OCI-LY7 (cell line): ENCODE results near the gene TMEM131L. TPM values are rescaled to one million over a fixed set of nuclear protein-coding genes. Genes with fewer than 3 reads are reported as not detected.

Experiments
- BruUV-seq: library from RNA; stranded (reverse); fragments of 400-500 nt; replicated peaks from 2 replicates; lab custom pipeline; 2021; lab: Mats Ljungman, UMichigan
- CTCF ChIA-PET: fragments of 300-600 bp; sonication (Branson Sonifier 250); formaldehyde crosslinking; loops from one replicate; lab custom pipeline; 2022; ENCODE audit warnings: antibody characterized with exemption; ENCODE audit not compliant: unreplicated experiment; lab: Charles Lee
- POLR2A ChIA-PET: fragments of 300-600 bp; sonication (Branson Sonifier 250); formaldehyde crosslinking; loops from one replicate; lab custom pipeline; 2022; ENCODE audit warnings: antibody characterized with exemption; lab: Charles Lee
- DNase-seq: peaks from one replicate; pipeline ENCODE4 v3.0.0-alpha.2; 2015; ENCODE audit warnings: low spot score
- H2AFZ ChIP-seq: fragments of 200-600 bp; sonication (generic), shearing (Covaris generic); 2 replicates; pipeline ENCODE4 v1.6.1; 2014; ENCODE audit warnings: mild to moderate bottlenecking, antibody characterized with exemption, low read length, moderate library complexity
- H3K27ac ChIP-seq: fragments of 200-600 bp; sonication (generic); 2 replicates; pipeline ENCODE4 v1.5.1; 2014; ENCODE audit warnings: mixed run types, low read depth, mild to moderate bottlenecking, moderate library complexity, low read length, inconsistent platforms; ENCODE audit not compliant: poor library complexity, severe bottlenecking
- H3K36me3 ChIP-seq: fragments of 200-600 bp; sonication (generic); 2 replicates; pipeline ENCODE4 v1.6.1; 2014; ENCODE audit warnings: mild to moderate bottlenecking, antibody characterized with exemption, low read length, moderate library complexity, mixed read lengths; ENCODE audit not compliant: insufficient read depth
- H3K4me1 ChIP-seq: fragments of 200-600 bp; sonication (generic); 2 replicates; pipeline ENCODE4 v1.5.1; 2014; ENCODE audit warnings: mild to moderate bottlenecking, low read length; ENCODE audit not compliant: insufficient read depth, poor library complexity, severe bottlenecking
- H3K4me2 ChIP-seq: fragments of 200-600 bp; sonication (generic); 2 replicates; pipeline ENCODE4 v1.6.1; 2014; ENCODE audit warnings: mild to moderate bottlenecking, low read length
- H3K4me3 ChIP-seq: fragments of 200-600 bp; sonication (generic); 2 replicates; pipeline ENCODE4 v1.5.1; 2014; ENCODE audit warnings: mild to moderate bottlenecking, low read depth, low read length; ENCODE audit not compliant: poor library complexity, severe bottlenecking
- H3K79me2 ChIP-seq: fragments of 200-600 bp; sonication (generic); 2 replicates; pipeline ENCODE4 v1.6.1; 2016; ENCODE audit warnings: low read depth, mild to moderate bottlenecking, low read length, moderate library complexity, mixed read lengths; ENCODE audit not compliant: insufficient read depth
- H3K9me2 ChIP-seq: fragments of 200-600 bp; sonication (generic); 2 replicates; pipeline ENCODE4 v1.6.1; 2016; ENCODE audit warnings: mild to moderate bottlenecking, low read length, mixed read lengths; ENCODE audit not compliant: insufficient read depth
- H3K9me3 ChIP-seq: fragments of 200-600 bp; sonication (generic); 2 replicates; pipeline ENCODE4 v1.6.1; 2014; ENCODE audit warnings: mild to moderate bottlenecking, mixed run types, low read length, mixed read lengths
- H4K20me1 ChIP-seq: fragments of 200-600 bp; sonication (generic); 2 replicates; pipeline ENCODE4 v1.6.1; 2014; ENCODE audit warnings: mild to moderate bottlenecking, antibody characterized with exemption, low read length, moderate library complexity, mixed read lengths; ENCODE audit not compliant: insufficient read depth
- CTCF ChIP-seq: fragments of 200-600 bp; sonication (generic); conservative IDR thresholded peaks from 2 replicates; pipeline ENCODE4 v1.5.1; 2014; ENCODE audit warnings: mild to moderate bottlenecking, antibody characterized with exemption, low read length, moderate library complexity, mixed read lengths
- EZH2phosphoT487 ChIP-seq: fragments of 200-600 bp; sonication (generic); IDR thresholded peaks from 2 replicates; pipeline ENCODE4 v1.6.1; 2018; ENCODE audit warnings: low read depth, borderline replicate concordance, mild to moderate bottlenecking, mixed run types, antibody characterized with exemption, low read length, moderate library complexity, mixed read lengths
- intact Hi-C: fragments of 100-400 bp; cut with micrococcal nuclease; formaldehyde crosslinking; loops from one replicate; pipeline ENCODE4 v1.10.0; 2022; ENCODE audit not compliant: unreplicated experiment
- total RNA-seq, 2 experiments: library from RNA; depleted of rRNA in 1 of 2; stranded (reverse); fragments of >200 nt in 1 of 2; shearing (Covaris generic) in 1 of 2; gene quantifications; 2 replicates each; pipeline ENCODE4 v1.2.3, GENCODE V29; 2014 to 2022

Gene TMEM131L
- total RNA-seq, 2 experiments from 2014 or later: 133 to 148 TPM

DNA sequence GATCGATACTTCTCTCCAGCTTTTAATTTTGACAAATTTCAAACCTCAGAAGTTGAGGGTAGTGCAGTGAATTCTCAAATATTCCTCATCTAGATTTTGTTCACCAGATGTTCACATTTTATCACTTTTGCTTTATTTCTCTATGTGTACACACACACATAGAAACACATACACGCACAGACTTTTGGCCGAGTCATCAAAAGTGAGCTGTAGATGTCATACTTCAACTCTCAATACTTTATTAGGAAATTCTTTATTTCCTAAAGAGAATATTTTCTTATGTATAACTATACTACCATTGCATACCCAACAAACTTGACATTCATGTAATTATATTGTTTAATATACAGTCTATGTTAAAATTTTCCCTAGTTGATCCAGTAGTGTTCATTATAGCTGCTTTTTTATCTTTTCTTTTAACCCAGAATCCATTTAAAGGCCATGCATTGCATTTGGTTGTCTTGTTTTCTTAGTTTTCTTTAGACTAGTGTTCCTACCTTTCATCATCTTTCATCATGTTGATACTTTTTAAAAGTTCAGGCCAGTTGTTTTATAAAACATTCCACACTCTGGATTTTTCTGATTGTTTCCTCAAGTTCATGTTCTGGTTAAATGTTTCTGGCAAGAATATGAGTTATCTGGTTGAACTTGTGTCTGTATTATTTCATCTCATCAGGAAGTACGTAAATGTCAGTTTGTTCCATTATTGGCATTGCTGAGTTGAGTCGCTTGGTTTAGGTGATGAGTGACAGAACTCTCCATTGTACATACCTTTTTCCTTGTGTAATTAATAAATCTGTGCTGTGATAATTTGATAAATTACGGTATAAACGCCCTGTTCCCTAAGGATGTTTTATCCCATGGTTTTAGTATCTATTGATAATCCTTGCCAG is 123.8 kb downstream of the TMEM131L start:
- Histone ChIP-seq H3K79me2 (peaks cover 38% of the 10 kb centered on the region; the same call in 1 of the 2 replicates), H3K27ac (no peak overlapping the region), H3K4me1 (no peaks in the 10 kb centered on the region), H3K9me3 (no peaks in the 10 kb centered on the region), H3K4me3 (no peak overlapping the region), H4K20me1 (peaks cover 7% of the 10 kb centered on the region; the same call in 1 of the 2 replicates), H2AFZ (no peak overlapping the region), H3K36me3 (peaks cover 98% of the 10 kb centered on the region), H3K9me2 (no peaks in the 10 kb centered on the region), H3K4me2 (no peak overlapping the region)
- CTCF ChIA-PET: interaction anchor here (0.5 kb wide), 1 partner anchor 24 kb away, joined by 3 read pairs; no protein-coding TSS in a partner anchor
- TF ChIP-seq CTCF (no peak), EZH2phosphoT487 (no peak)
- intact Hi-C loops: loop anchor here (2.0 to 5.0 kb wide), 2 partner anchors 13 to 37 kb away; no protein-coding TSS in a partner anchor
- no peak for DNase-seq
- BruUV-seq: no TSS peak
- POLR2A ChIA-PET: interaction anchor here (0.7 kb wide), 1 partner anchor 24 kb away, joined by 4 read pairs; no protein-coding TSS in a partner anchor

GRCh38 chr4:153591441-153591840 is 125.3 kb downstream of the TMEM131L start:
- intact Hi-C loops: no loop called here
- ChIA-PET CTCF (interaction anchor here (0.6 kb wide), 1 partner anchor 388 kb away, joined by 4 read pairs; no protein-coding TSS in a partner anchor), POLR2A (interaction anchor here (0.6 to 1.4 kb wide), 4 partner anchors 9 to 240 kb away, joined by 3 read pairs; no protein-coding TSS in a partner anchor)
- Histone ChIP-seq H3K36me3 (peaks cover 98% of the 10 kb centered on the region), H3K4me1 (no peaks in the 10 kb centered on the region), H3K4me2 (no peak overlapping the region), H3K79me2 (peaks cover 24% of the 10 kb centered on the region; the same call in 1 of the 2 replicates), H2AFZ (no peak overlapping the region), H3K9me3 (no peaks in the 10 kb centered on the region), H3K27ac (no peak overlapping the region), H3K4me3 (no peak overlapping the region), H3K9me2 (no peaks in the 10 kb centered on the region), H4K20me1 (peaks cover 7% of the 10 kb centered on the region; the same call in 1 of the 2 replicates)
- TF ChIP-seq CTCF (no peak), EZH2phosphoT487 (no peak)
- BruUV-seq: no TSS peak
- DNase-seq: no peak
